Measurements from ENCODE around the gene NUP205.
A peak's percentile ranks its signal among the peaks of the same experiment; 100 is the strongest.
"Not testable (repeated sequence)": the region's sequence is repeated elsewhere in the genome, so short reads cannot be mapped to it uniquely, and the experiment has no call there.

The NUP205 gene

GRCh38 chr7:135669774-135670173 is 112.1 kb downstream of the NUP205 start:
- no peak for DNase-seq

DNA sequence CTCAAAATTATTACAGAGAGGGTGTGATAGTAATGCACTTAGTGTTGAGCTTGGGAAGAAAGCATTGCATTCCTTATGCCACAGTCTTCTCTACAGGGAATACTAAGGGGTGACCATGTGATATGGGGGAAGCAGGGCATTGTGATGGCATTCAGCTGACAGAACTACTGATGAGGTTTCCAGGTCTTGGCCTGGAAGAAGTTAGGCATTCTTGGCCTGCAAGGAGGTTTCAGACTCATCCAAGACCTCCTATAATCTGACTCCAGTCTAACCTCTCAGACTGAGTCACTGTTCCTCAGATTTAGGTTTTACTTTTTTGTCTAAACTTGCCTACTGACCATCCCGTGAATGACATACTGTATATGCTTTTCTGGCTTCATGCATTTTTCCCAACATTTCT is 112.5 kb downstream of the NUP205 start:
- DNase-seq: peak in 1 of 14 donors; percentile 27

GRCh38 chr7:135672560-135673359 is 115.0 kb downstream of the NUP205 start:
- DNase-seq: no peak

DNA sequence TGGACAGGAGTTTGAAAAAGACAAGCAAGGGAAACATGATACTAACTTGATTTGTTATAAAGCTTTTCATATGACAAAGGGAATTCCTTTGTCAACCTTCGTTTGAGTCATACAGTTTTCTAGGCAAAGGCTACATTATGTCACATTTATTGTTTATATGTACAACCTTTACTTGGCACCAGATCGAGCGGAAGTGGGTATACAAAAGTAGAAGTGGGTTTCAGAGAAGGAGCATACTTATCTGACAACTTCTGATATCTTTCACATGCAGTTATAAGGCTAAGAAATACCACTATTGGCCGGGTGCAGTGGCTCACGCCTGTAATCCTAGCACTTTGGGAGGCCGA is 115.6 kb downstream of the NUP205 start:
- no peak for DNase-seq

GRCh38 chr7:135678612-135679575 is 121.2 kb downstream of the NUP205 start:
- DNase-seq: peak in 2 of 14 donors; percentile 5 to 19

- DNase-seq: no peak
These were observed 124.0 kb downstream of the NUP205 start for GRCh38 chr7:135681762-135682161.

DNA sequence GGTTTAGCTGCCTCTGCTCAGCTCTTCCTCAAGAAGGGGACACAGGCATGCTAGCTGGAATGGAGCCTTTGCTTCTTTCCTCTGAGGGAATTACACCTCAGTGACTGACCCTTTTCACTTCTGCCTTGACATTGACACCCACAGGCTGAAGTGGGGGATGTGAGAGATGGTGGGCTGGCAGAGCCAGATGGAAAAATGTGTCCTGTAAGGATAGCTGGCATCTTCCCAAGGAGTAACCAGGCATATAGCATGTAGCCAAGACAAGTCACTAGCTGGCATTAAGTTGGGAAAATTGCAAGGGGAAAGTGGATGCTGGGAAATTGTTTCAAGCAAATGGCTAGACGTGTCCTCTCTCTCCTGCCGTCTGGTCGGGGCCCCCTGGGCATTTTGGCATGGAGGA is 124.5 kb downstream of the NUP205 start:
- no peak for DNase-seq

DNA sequence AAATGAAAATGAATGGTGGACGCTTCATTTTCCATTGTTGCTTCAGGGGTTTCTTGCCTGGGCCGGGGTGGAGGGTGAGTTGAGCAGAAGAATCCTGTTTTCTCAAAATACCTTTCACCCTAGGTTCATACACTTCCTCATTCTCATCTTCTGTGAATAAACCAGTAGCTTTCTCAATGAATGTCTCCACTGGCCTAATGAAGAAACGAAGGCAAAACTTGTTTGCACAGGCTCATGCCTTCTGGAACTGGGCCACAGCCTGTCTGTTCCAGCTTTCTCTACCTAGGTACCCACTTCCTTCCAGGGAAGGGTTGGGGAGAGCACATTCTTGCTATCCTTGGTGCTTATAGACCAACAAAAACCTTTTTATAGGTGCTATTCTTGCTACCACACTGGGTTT is 125.9 kb downstream of the NUP205 start:
- no peak for DNase-seq

DNA sequence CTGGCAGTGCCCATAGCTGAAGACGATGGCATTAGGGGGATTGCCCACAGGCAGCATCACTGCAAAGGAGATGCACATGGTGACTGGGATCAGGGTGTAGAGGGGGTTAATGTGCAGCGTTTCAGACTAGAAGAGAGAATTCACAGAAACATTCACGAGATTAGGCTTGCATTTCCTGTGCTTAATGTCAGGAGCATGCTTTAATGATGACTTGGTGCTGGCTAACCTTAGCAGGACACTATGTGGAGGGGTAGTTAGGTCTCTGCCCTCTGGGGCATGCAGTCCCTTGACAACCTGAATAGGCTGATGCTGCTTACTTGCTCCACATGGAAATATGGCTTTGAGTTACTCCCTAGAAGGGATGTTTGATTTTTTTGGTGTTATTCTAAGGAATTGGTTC is 126.4 kb downstream of the NUP205 start:
- no peak for DNase-seq

DNA sequence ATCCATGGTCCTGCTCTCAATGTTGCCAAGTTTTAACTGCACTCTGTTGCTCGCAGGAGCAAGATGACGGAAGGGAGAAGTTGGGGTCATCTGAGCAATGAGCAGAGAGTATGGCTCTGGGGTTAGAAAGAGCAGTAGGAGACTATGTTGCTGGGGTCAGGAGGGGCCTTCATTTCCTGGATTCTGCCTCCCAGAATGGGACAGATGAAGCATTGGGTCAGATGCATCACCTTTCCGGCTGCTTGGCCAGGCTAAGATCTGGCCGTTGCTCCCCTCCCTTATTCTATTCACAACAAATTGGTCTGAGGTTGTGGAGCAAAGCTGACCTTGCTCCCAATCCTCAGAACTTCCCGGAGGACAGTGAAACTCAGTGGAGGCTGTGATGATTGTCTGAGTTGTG is 127.0 kb downstream of the NUP205 start:
- no peak for DNase-seq

- peak in 1 of 14 donors; percentile 23 for DNase-seq
These were observed 127.8 kb downstream of the NUP205 start for GRCh38 chr7:135685306-135686084.

DNA sequence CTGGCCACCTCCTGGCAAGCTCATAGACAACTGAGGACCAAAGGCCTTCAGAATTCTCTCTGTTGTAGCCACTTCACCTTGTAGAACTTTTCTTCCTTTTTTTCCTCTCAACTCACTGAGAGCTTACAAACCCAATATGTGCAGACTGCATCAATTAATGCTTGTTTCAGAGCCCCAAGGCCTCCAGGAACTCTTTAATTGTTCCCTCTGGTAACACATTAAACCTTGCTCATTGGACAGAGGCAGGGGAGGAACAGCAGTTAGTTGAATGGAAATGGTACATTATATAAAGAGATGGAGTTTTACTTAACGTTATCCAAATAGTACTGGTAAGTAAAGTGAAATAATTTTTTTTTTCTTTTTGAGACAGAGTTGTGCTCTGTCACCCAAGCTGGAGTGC is 129.7 kb downstream of the NUP205 start:
- DNase-seq: no peak

DNA sequence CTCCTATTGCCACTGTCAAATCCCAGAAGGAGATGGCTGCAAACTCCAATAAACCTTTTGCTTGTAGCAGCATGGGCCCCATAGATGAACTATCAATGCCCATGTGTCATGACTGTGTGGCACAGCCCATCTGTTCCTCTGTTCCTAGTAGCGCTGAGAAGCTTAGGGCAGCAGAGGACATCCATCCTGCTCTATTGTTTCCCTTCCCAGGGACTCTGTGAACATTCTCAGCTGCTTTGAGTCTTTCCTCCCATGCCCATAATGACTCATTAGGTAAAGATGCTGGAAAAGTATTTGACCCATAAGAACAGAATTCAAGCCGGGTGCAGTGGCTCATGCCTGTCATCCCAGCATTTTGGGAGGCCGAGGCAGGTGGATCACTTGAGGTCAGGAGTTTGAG is 132.8 kb downstream of the NUP205 start:
- no peak for DNase-seq

GRCh38 chr7:135692055-135692454 is 134.3 kb downstream of the NUP205 start:
- DNase-seq: no peak

GRCh38 chr7:135692606-135693005 is 134.9 kb downstream of the NUP205 start:
- DNase-seq: not testable (repeated sequence)

GRCh38 chr7:135693558-135693957 is 135.8 kb downstream of the NUP205 start:
- no peak for DNase-seq

DNA sequence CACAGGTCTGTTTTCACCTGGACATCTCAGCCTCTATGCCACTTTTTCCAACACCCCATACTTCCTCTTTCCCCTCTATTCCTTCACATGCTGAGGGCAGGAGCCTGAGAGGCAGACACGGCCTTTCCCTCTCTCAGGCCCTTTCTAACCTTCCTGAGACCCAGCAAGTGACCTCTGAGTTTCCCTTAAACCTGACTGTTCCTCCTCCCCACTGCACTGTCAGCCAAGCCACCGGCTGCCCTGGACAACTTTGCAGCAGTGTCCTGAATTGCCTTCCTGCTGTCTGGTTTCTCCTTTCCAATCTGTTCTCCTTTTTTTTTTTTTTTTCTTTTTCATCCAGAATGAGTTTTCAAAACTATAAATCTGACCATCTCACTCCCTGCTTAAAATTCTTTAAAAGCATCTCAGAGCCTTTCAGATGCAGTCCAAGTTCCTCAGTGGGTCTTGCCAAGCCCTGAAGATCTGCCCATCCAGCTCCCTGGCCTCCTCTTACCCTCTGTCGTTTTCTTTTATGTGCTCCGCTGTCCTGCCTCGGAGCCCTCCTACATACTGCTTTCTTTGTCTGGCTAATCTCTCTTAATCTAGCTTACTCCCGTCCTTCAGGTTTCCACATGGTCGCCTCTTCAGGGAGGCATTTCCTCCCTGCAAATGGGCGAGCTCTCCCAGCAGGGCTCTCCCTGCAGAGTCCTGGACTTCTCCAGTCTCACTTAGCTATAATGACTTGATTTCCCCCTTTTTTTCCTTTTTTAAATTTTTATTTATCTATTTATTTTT is 139.7 kb downstream of the NUP205 start:
- DNase-seq: no peak
